HG03432 (cell line): ENCODE data around the gene NEUROD4.

ENCODE experiments used
- ATAC-seq: cut with Tn5 transposase; IDR thresholded peaks from one replicate; pipeline ENCODE4 v1.9.1; 2021; ENCODE audit warnings: mild to moderate bottlenecking, moderate library complexity; ENCODE audit not compliant: unreplicated experiment

The NEUROD4 gene

GRCh38 chr12:55058082-55058481, 38.3 kb downstream of the NEUROD4 start:
- no peak for ATAC-seq

GRCh38 chr12:55058776-55059175, 39.0 kb downstream of the NEUROD4 start:
- no peak for ATAC-seq

GRCh38 chr12:55060470-55060869, 40.7 kb downstream of the NEUROD4 start:
- ATAC-seq = peak; percentile 100

GRCh38 chr12:55061024-55061423, 41.2 kb downstream of the NEUROD4 start:
- no peak for ATAC-seq

- ATAC-seq = no peak
Measured at GRCh38 chr12:55063291-55063690, 43.5 kb downstream of the NEUROD4 start.

- ATAC-seq = no peak
Measured at GRCh38 chr12:55065535-55065934, 45.8 kb downstream of the NEUROD4 start.

- ATAC-seq = no peak
Measured at GRCh38 chr12:55067701-55068100, 47.9 kb downstream of the NEUROD4 start.

- ATAC-seq = peak; percentile 66
Measured at GRCh38 chr12:55068416-55069010, 48.7 kb downstream of the NEUROD4 start.

- ATAC-seq = peak; percentile 76
Measured at GRCh38 chr12:55072083-55072482, 52.3 kb downstream of the NEUROD4 start.

GRCh38 chr12:55073043-55074022, 53.6 kb downstream of the NEUROD4 start:
- ATAC-seq = peak; percentile 66

GRCh38 chr12:55074806-55075205, 55.0 kb downstream of the NEUROD4 start:
- no peak for ATAC-seq
